GM23338 (cell line): ENCODE results near the gene LRRC2.

Experiments
- CTCF ChIP-seq, 2 experiments: fragments of 200-600 bp in 1 of 2; sonication (generic) in 1 of 2; conservative IDR thresholded peaks; 2 replicates each; pipeline versions ENCODE4 v1.5.1 to v1.6.1; 2016 to 2017; ENCODE audit warnings: antibody characterized with exemption in 2 of 2, low read depth in 2 of 2, mild to moderate bottlenecking in 2 of 2, moderate library complexity in 1 of 2
- POLR2AphosphoS5 ChIP-seq: IDR thresholded peaks from 2 replicates; pipeline ENCODE4 v1.6.1; 2016; ENCODE audit warnings: antibody characterized with exemption, low read depth

- TF ChIP-seq POLR2AphosphoS5, result no peak
- TF ChIP-seq CTCF (conservative IDR thresholded peaks at IDR 0.05; ENCODE audit: low read depth in 2 of 2), result no peak
Measured at GRCh38 chr3:46553154-46553553, 12.9 kb downstream of the LRRC2 start.
